Purkinje cell (primary cell): Measurements from ENCODE around the gene OR51E2. TPM values are rescaled to one million over a fixed set of nuclear protein-coding genes. Genes with fewer than 3 reads are reported as not detected.

ENCODE experiments used
- polyA plus RNA-seq: library from polyadenylated mRNA; unstranded; fragments of >200 nt; fragmentation: Nextera tagmentation; gene quantifications from 2 replicates; pipeline ENCODE4 v1.2.1, GENCODE V29; 2014

OR51E2 gene
- not detected in 2 replicates for polyA plus RNA-seq

GRCh38 chr11:4697585-4697984, at the start of gene OR51E2:
TSS of gene OR51E2 (minus strand) at chr11:4697853. CDS start at chr11:4682711, 15,142 bp downstream.

GRCh38 chr11:4704054-4704789, 6.6 kb upstream of the OR51E2 start, which contains the start of gene MMP26:
TSS of gene MMP26 (plus strand) at chr11:4704784.

GRCh38 chr11:4643682-4644081, 54.0 kb downstream of the OR51E2 start, which contains the start of gene OR51E1:
TSS of gene OR51E1 (plus strand) at chr11:4643982. CDS start at chr11:4652527, 8,545 bp downstream.

DNA sequence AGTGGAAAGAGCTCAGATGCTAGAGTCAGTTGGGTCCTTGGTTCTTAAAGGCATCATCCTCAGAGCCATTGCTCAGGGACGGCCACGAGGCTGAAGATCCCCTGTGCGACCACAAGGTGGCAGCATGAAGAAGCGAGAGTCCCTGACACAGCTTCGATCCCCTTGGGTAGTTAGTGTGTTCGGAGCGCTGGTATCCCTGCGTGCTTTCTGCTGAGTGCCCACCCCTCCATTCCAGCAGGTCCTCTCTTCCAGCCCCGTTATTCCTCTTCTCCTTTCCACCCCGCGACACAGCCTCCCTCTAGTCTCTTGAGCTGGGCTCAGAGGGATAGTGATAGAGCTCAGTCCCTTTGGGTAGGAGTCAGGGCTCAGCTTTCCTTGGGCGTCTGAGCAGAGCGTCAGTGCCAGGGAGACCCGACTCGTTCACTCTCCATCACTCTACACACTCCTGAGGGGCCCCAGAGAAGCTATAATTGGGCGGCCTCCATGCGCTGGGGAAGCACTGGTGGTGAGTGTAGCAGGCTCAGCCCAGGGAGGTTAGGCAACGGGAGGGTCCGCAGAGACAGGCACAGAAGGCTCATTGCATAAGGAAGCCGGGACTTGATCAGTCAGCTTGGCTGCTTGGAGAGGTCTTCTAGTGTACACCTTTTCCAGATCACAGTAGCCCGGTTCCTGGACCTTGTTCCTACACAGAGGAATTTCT, 60.5 kb downstream of the OR51E2 start, which contains the start of gene OR51D1:
Gene OR51D1 (plus strand): TSS at position 516 of the 700 bp plus-strand sequence. CDS start 2,314 bp downstream, outside the sequence.

Other genes starting within 250 kb of the OR51E2 start
- not detected in 2 replicates for gene OR52K2, start 248.6 kb downstream of the OR51E2 start, polyA plus RNA-seq
- not detected in 2 replicates for gene OR52K1, start 215.2 kb downstream of the OR51E2 start, polyA plus RNA-seq
- not detected in 2 replicates for gene OR52M1, start 152.7 kb downstream of the OR51E2 start, polyA plus RNA-seq
- not detected in 2 replicates for gene OR52I2, start 116.1 kb downstream of the OR51E2 start, polyA plus RNA-seq
- not detected in 2 replicates for gene OR52I1, start 103.8 kb downstream of the OR51E2 start, polyA plus RNA-seq
- gene TRIM68, start 89.6 kb downstream of the OR51E2 start, polyA plus RNA-seq: 5.0 and 6.0 TPM in 2 replicates
- gene OR51D1, start 60.4 kb downstream of the OR51E2 start, polyA plus RNA-seq: not detected in 2 replicates
- not detected in 2 replicates for gene OR51E1, start 53.9 kb downstream of the OR51E2 start, polyA plus RNA-seq
- gene MMP26, start 6.9 kb upstream of the OR51E2 start, polyA plus RNA-seq: not detected in 2 replicates
- gene OR51F1, start 72.1 kb upstream of the OR51E2 start, polyA plus RNA-seq: not detected in 2 replicates
- gene OR52R1, start 106.5 kb upstream of the OR51E2 start, polyA plus RNA-seq: not detected in 2 replicates
- not detected in 2 replicates for gene OR51F2, start 123.5 kb upstream of the OR51E2 start, polyA plus RNA-seq
- not detected in 2 replicates for gene OR51S1, start 151.4 kb upstream of the OR51E2 start, polyA plus RNA-seq
- gene OR51T1, start 184.0 kb upstream of the OR51E2 start, polyA plus RNA-seq: not detected in 2 replicates
- gene OR51A7, start 205.9 kb upstream of the OR51E2 start, polyA plus RNA-seq: not detected in 2 replicates
- not detected in 2 replicates for gene OR51G2, start 221.5 kb upstream of the OR51E2 start, polyA plus RNA-seq
- gene OR51G1, start 226.5 kb upstream of the OR51E2 start, polyA plus RNA-seq: not detected in 2 replicates
- gene OR51A4, start 249.8 kb upstream of the OR51E2 start, polyA plus RNA-seq: not detected in 2 replicates